HuH-7.5 (cell line): ENCODE measurements around the gene MAN2A1.

Experiments used
- DNase-seq: peaks from one replicate; pipeline ENCODE4 v3.0.0; 2011; ENCODE audit warnings: low spot score

The MAN2A1 gene

GRCh38 chr5:109681763-109682162 lies 8.0 kb upstream of the MAN2A1 start:
- no peak for DNase-seq

- no peak for DNase-seq
Measured at GRCh38 chr5:109682383-109682782, 7.3 kb upstream of the MAN2A1 start.

DNA sequence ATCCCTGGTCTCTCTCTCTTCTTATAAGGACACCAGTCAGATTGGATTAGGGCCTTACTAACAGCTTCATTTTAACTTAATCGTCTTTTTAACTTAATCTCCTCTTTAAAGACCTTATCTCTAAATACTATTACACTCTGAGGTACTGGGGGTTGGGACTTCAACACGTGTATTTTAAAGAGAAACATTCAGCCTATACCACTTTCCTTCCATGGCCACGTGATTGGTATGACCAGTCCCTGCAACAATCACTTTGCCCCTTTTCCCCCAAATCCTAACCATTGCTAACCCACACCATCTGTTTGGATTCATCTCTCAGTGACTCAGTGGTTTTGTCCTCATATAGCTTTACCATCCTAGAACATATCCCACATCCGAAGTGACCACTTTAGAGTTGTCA lies 3.8 kb upstream of the MAN2A1 start:
- DNase-seq: no peak

DNA sequence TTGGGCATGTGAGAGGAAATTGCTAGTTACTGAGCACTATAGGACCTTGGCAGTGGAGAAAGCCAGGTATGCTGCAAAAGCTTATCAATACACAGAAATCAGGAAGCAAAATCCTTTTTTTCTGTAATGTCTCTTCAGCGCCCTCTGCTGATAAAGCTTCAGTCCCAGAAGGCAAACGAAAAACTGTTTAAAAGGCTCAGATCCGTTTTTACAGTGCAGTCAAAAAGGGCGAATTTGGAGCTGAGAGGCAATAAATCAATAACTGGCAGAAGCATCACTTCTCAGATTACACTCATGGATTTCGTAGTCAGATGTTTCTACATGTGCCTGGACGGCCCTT lies 1.1 kb upstream of the MAN2A1 start:
- DNase-seq: peak; percentile 6

DNA sequence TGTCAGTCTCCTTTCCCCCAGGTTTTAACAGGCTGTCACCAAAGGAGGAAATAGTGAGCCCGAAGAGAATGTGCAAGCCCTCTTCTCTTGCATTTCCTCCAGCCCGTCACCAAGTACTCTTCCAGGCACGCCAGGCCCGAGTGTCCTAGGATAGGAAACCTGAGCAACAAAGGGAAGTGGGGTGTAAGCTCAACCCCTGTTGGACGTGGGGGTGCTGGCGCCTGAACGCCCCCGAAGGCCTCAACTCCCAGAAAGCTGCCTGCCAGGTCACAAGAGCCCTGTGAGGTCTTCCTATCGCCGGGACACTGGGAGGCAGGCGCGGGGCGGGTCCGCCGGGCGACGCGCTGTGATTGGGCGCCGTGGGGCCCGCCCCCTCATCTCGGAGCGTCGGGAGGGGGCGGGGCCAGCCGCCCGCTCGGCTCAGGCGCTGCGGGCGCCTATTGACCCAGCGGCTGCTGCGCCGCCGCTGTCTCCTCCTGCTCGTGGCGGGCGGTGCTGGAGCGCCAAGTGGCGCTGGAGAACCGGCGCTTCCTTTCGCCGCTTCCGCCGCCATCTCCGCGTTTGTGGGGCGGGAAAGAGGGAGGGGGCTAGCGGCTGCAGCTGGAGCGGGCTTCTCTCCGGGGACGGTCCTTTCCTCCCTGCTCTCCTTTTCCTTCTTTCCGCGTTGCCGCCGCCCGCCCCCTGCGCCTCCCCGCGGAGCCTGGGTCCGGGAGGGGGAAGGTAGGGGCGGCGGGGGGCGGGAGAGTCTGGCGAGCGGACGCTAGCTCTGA lies 572 bp upstream of the MAN2A1 start:
- DNase-seq: peak; percentile 59

GRCh38 chr5:109690242-109690974 lies 681 bp downstream of the MAN2A1 start:
- peak; percentile 15 for DNase-seq

DNA sequence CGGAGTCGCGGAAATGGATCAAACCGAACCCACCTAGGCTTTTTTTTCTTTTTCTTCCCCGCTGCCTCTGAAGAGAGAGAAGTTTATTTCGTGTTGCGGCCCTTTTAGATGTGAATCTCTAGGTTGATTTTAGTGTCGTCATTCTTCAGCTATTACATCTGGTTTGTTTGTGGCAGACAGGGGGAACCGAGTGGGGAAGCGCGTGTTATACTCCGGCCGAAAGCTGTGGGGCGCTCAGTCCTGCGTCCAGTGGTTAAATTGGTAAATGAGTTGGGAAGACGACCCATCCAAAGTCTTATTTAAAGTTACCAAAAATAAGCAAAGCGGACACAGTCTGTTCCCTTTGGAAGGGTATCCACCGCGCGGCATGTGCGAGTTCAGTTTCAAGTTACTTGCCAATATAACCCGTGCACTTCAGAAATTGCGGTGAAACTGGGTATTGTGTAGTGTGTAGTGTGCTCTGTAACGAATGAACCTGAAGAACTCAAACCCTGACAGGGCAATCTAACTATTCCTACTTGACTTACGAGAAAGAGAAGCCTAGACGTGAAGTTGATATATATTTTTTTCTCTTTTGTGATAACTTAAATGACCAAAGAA lies 1.3 kb downstream of the MAN2A1 start:
- DNase-seq: peak; percentile 21

GRCh38 chr5:109691996-109692395 lies 2.3 kb downstream of the MAN2A1 start:
- DNase-seq: no peak

DNA sequence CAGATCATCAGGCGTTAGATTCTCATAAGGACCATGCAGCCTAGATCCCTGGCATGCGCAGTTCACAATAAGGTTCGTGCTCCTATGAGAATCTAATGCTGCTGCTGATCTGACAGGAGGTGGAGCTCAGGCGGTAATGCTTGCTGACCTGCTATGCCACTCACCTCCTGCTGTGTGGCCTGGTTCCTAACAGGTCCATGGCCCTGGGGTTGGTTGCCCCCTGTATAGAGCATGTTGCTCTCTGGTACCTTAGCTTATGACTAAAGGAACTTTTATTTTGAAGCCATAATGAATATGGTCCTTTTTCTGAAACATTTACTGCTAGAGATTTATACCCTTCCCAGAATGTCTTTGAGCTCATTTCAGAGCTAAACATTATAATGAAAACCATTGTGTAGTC lies 3.1 kb downstream of the MAN2A1 start:
- DNase-seq: no peak

DNA sequence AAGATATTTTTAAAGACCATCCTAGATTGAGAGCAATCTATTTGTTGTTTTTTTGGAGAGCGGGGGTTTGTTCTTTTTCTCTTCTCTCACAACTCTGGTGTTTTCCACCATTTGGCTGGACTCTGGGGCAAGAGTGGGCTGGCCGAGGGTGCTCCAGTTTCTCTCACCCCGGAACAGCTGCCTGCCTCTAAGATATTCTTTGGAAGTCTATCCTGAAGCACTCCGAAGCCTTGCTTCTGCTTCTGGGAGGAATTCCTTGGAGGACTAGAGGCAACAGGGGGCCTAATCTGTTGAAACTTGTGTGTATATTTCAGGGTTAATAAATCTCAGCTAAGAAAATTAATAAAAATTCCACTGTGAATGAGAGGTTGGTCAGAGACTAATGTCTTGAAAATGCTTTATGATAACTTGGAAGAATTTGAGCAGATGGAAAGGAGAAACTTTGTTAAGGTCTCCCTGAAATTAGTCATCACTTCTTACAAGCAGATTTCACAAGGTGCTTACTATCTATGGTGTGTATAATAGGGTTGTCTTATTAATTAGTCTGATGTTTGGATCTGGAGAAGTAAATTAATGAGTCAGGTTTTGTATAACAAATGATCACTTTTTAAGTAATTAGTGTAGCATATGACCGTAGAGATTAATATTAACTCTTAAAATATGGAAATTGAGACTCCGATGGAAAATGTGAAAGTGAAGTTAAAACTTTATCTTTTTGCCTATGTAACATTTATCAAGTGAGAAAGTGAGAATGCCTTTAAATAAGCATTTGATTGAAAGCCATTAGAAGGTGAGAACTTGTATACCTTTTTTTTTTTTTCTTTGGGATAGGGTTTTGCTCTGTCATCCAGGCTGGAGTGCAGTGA lies 4.0 kb downstream of the MAN2A1 start:
- DNase-seq: no peak

DNA sequence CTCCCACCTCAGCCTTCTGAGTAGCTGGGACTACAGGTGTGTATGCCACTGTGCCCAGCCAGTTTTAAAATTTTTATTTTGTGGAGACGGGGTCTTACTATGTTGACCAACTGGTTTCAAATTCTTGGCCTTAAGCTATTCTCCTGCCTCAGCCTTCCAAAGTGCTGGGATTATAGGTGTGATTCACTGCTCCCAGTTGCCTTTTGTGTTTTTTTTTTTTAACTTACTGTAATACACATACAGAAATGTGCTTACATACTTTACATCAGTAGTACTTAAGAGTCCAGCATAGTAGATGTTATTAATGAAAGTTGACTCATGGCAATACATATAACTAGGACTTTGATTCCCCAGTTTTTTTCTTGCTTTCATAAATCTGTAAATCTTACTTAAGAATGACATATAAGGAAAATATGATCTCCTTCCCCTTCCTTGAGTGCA lies 4.7 kb downstream of the MAN2A1 start:
- DNase-seq: no peak

DNA sequence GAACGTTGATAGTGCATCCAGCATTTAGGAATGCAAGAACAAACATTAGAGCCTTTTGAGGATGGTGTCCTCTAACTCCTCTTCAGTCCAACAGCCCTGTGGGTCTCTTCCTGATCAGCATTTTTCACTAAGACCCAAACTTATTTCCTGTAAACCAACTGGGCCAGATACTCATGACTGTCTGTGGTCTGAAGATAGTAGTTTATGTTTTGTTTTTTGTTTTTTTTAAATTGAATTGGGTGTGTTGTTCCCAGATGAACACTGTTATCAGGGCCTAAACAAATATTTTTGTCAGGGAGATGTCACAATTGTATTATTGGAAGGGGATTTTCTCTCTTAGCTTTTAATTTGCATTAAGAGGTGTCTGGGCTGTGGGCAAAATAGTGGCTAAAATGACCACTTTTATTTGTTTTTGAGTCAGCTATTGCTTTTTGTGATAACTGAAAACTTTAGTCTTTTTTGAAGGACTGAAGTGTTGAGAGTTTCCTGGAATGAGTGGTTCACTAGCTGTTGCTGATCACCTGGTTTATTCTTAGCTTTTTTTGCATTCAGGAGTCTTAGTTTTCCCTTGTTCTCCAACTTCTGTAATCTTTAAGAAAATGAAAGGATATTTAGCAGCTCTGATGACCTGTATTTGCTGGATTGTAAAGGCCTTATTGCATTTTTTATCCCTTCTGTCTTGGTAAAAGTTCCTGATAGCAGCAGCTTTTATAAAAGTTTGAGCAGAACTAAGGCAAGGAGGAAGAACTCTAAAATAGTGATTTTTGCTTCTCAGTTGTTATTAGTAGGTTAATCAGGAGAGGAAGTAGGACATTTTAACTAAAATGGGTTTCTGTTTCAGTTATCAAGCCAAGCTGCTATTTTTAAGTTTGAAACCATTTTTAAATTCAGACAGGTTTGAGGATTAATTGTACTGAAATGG lies 5.5 kb downstream of the MAN2A1 start:
- DNase-seq: no peak

- no peak for DNase-seq
Measured at GRCh38 chr5:109697339-109697738, 7.6 kb downstream of the MAN2A1 start.

DNA sequence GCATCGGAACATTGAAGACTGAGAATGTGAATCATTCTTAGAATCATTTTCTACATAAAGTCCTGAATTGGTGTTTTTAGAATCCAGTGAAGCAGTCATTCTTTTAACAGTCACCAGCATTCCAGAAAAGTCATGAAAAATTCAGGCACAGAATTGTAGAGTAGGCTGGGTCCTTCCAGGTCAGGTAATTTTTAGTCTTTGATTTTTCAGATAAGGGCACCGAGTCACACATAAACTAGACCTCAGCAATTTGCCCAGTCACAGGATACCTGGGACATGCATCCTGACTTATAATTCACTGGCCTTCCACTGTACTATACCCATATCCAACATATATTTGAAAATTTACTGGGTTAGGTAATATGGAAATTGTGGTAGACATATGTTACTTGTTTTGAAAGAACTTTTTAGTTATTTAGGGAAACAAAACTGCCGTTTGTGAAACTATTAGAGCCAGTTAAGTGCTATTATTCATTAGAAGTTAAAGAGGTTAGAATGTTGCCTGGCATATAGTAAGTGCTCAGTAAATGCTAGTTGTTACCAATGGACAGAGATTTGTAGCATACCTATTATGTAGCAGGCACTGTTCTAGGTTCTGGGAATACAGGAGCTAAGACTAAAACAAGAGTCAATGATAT lies 10.9 kb downstream of the MAN2A1 start:
- no peak for DNase-seq

DNA sequence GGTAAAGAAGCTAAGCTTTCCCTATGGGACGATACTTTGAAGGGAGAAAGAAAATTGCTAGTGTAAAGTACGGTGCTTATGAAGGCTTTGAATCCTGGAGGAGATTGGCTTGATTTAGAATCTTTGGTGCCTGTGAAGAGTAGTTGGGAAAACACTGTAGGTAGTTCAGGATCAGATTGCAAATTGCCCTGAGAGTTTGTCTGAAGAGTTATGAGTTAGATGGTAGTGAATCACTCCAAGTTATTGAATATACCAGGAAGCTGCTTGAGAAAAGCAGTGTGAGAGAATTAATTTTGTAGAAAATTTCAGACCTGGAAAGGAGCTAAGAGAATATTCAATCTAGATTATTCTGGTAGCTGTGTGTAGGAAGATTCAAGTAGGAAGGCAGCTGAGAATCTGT lies 11.5 kb downstream of the MAN2A1 start:
- DNase-seq: no peak

- DNase-seq: no peak
Measured at GRCh38 chr5:109701792-109702191, 12.1 kb downstream of the MAN2A1 start.

GRCh38 chr5:109703166-109703565 lies 13.4 kb downstream of the MAN2A1 start:
- no peak for DNase-seq

DNA sequence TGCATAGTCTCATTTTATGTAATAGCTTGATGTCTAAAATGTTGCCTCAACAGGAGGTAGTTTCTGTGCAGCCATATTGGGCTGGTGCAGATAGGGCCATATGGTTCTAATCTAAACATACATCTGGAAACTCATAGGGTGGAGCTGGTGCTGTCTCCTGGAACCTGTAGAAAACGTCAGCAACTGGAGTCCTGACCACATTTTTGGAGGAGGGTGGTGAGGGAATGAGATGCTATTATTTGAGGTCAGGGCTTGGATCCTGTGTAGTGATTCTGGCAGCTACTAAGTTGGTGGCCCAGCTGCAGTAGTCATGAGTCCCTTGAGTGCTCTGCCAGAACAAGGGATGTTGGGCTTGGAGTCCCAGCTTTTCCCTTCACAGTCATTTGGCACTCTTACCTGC lies 14.1 kb downstream of the MAN2A1 start:
- no peak for DNase-seq

DNA sequence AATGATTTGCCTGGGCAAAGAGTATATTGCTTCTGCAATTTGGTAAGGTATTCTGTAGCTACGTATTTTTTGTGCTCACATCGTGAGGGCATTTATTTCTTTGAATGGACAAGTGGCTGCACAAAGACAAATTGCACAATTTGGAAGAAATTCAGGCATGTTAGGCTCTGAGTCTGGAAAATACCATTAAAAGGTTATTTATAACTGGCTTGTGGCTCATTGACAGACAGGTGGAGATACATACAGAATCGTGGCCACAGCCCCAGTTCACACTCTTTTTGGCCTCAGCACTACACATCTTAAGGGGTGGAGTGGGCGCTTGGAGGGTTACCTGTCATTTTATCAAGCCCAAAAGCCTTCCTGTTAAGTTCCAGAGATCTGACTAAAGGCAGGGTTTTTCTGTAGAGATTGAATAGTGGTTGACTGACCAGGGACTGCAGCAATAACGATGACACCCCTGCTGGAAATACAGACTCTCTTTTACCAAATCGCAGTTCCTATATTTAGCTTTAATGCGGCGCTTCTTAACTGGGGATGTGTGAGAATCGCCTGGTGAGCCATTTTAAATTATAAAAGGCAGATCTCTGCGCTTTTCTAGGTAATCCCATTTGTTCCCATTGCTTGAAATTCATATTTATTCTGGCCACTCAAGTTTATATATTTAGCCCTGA lies 14.7 kb downstream of the MAN2A1 start:
- no peak for DNase-seq

DNA sequence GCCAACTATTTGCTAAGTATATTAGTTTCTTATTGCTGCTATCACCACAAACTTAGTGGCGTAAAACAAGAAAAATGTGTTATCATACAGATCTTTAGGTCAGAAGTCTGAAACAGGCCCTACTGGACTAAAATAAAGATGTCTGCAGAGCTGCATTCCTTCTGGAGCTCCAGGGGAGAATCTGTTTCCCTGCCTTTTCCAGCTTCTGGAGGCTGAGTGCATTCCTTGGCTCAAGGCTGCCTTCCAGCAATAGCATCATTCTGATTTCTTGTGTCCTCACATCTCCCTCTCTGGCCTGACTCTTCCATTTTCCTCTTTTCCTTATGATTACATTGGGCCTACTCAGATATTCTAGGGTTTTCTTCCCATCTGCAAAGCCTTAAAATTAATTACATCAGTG lies 15.9 kb downstream of the MAN2A1 start:
- DNase-seq: no peak
